Fibroblast of lung (primary cell): ENCODE measurements around the gene MORN1. TPM values are rescaled to one million over a fixed set of nuclear protein-coding genes. Genes with fewer than 3 reads are reported as not detected.

Experiments
- DNase-seq, 2 donors: peaks; one replicate each; pipeline versions ENCODE4 v3.0.0 to v3.0.0-alpha.2; 2010; ENCODE audit warnings: low read depth in 2 of 2
- H2AFZ ChIP-seq: 2 replicates; pipeline ENCODE4 v1.5.1; 2012; ENCODE audit warnings: low read length, control low read depth, inconsistent platforms
- H3K27ac ChIP-seq: 2 replicates; pipeline ENCODE4 v1.5.1; 2011; ENCODE audit warnings: low read length, control low read depth; ENCODE audit not compliant: insufficient read depth
- H3K27me3 ChIP-seq: 2 replicates; pipeline ENCODE4 v1.5.1; 2011; ENCODE audit warnings: mild to moderate bottlenecking, low read length; ENCODE audit not compliant: control insufficient read depth, insufficient read depth
- H3K36me3 ChIP-seq: 2 replicates; pipeline ENCODE4 v1.5.1; 2011; ENCODE audit warnings: low read length; ENCODE audit not compliant: control insufficient read depth, insufficient read depth
- H3K4me1 ChIP-seq: 2 replicates; pipeline ENCODE4 v1.5.1; 2011; ENCODE audit warnings: low read length; ENCODE audit not compliant: control insufficient read depth, insufficient read depth; ENCODE audit errors: extremely low read depth
- H3K4me2 ChIP-seq: 2 replicates; pipeline ENCODE4 v1.5.1; 2011; ENCODE audit warnings: low read length, control low read depth; ENCODE audit not compliant: insufficient read depth; ENCODE audit errors: extremely low read depth
- H3K4me3 ChIP-seq, 4 experiments: fragments of 200-600 bp in 1 of 4; sonication (generic) in 1 of 4; replicated peaks in 1 of 4; 2 replicates each; pipeline ENCODE4 v1.5.1; 2011 to 2016; ENCODE audit warnings: low read length in 4 of 4, low read depth in 3 of 4, mild to moderate bottlenecking in 3 of 4, control low read depth in 2 of 4, inconsistent platforms in 1 of 4, mixed read lengths in 1 of 4; ENCODE audit not compliant: insufficient read depth in 1 of 4; ENCODE audit errors: control extremely low read depth in 1 of 4
- H3K79me2 ChIP-seq: 2 replicates; pipeline ENCODE4 v1.5.1; 2012; ENCODE audit warnings: mild to moderate bottlenecking, low read length, inconsistent platforms; ENCODE audit not compliant: control insufficient read depth, insufficient read depth
- H3K9ac ChIP-seq: 2 replicates; pipeline ENCODE4 v1.5.1; 2011; ENCODE audit warnings: mild to moderate bottlenecking, low read length, control low read depth; ENCODE audit not compliant: insufficient read depth
- H3K9me3 ChIP-seq: 2 replicates; pipeline ENCODE4 v1.5.1; 2012; ENCODE audit warnings: low read depth, low read length; ENCODE audit not compliant: control insufficient read depth, insufficient read depth
- H4K20me1 ChIP-seq: 2 replicates; pipeline ENCODE4 v1.5.1; 2011; ENCODE audit warnings: low read length; ENCODE audit not compliant: control insufficient read depth, insufficient read depth; ENCODE audit errors: extremely low read depth
- EZH2 ChIP-seq: IDR thresholded peaks from 2 replicates; pipeline ENCODE4 v1.5.1; 2012; ENCODE audit warnings: low read length, control low read depth, mild to moderate bottlenecking; ENCODE audit errors: missing control alignments
- polyA plus RNA-seq, 2 donors: library from polyadenylated mRNA; depleted of rRNA in 1 of 2; stranded (reverse) in 1 of 2; unstranded in 1 of 2; fragments of >200 nt; gene quantifications; 2 replicates each; pipeline ENCODE4 v1.2.1, GENCODE V29; 2011 to 2012; ENCODE audit warnings: missing spikeins in 1 of 2
- total RNA-seq: library from RNA; depleted of rRNA; stranded (reverse); fragments of >200 nt; gene quantifications from 2 replicates; pipeline ENCODE4 v1.2.1, GENCODE V29; 2014
- TF ChIP-seq, protein P1 (sequence below), 2 donors: IDR thresholded peaks in 1 of 2; conservative IDR thresholded peaks in 1 of 2; 1 replicate in 1 of 2; 2 replicates in 1 of 2; pipeline ENCODE4 v1.5.1; 2011 to 2012; ENCODE audit warnings: low read length in 2 of 2, control low read depth in 1 of 2, inconsistent platforms in 1 of 2, low read depth in 1 of 2, mild to moderate bottlenecking in 1 of 2

The MORN1 gene
- total and polyA plus RNA-seq, 2 donors (not counting 1 experiment from before 2014, with no cell fraction given): 3.5 to 10.6 TPM

DNA sequence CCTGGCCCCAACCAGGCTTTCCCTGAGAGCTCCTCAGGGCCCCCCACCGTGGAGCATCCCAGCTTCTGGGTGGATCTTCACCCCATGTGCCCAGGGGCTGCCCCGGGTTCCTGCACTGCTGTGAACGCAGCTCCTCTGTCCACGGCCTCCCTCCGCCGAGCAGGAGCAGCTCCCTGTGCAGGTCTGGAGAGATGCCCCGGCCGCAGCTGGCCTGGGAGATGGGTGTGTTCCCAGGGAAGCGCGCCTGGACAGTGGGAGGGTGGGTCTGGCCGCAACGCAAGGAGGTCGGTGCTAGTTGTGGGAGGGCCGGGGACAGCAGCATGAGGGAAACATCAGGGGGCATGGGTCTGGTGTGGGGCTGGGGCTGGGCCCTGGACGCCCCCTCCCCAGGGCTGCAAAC, 71.3 kb downstream of the MORN1 start:
- no peak overlapping the region for H3K27ac ChIP-seq
- TF ChIP-seq, protein P1, sequence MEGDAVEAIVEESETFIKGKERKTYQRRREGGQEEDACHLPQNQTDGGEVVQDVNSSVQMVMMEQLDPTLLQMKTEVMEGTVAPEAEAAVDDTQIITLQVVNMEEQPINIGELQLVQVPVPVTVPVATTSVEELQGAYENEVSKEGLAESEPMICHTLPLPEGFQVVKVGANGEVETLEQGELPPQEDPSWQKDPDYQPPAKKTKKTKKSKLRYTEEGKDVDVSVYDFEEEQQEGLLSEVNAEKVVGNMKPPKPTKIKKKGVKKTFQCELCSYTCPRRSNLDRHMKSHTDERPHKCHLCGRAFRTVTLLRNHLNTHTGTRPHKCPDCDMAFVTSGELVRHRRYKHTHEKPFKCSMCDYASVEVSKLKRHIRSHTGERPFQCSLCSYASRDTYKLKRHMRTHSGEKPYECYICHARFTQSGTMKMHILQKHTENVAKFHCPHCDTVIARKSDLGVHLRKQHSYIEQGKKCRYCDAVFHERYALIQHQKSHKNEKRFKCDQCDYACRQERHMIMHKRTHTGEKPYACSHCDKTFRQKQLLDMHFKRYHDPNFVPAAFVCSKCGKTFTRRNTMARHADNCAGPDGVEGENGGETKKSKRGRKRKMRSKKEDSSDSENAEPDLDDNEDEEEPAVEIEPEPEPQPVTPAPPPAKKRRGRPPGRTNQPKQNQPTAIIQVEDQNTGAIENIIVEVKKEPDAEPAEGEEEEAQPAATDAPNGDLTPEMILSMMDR (conservative IDR thresholded peaks at IDR 0.05 in 1 of 2, IDR thresholded peaks at IDR 0.05 in 1 of 2; ENCODE audit: low read depth in 1 of 2, low read length in 2 of 2): no peak
- no peak for TF ChIP-seq EZH2
- no peak overlapping the region for H3K4me3 ChIP-seq
- no peak overlapping the region for H3K9ac ChIP-seq
- H3K36me3 ChIP-seq: no peaks in the 10 kb centered on the region
- H3K27me3 ChIP-seq: no peaks in the 10 kb centered on the region
- no peak for DNase-seq
- no peak overlapping the region for H2AFZ ChIP-seq
- no peaks in the 10 kb centered on the region for H4K20me1 ChIP-seq
- no peaks in the 10 kb centered on the region for H3K9me3 ChIP-seq
- H3K4me1 ChIP-seq: peaks cover 5% of the 10 kb centered on the region
- H3K4me2 ChIP-seq: no peak overlapping the region
- no peaks in the 10 kb centered on the region for H3K79me2 ChIP-seq

DNA sequence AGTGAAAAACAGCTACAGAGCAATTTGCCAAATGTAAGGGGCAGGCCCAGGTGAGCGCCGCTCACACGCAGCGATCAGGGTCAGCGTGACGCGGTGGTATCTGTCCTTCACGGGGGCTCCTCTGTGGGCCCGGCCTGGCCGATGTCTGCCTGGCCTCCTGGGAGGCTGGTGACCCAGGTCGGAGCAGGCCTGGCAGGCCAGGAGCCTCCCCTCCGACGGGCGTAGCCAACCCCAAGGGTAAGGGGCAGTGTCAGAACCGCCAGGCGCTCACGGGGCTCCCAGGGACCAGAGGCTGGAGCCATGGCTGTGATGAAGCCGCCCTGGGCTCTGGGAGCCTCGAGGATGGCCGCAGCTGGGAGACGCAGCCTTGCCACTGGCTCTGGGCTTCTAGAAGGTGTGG, 72.1 kb downstream of the MORN1 start:
- no peak for TF ChIP-seq EZH2
- TF ChIP-seq, protein P1 (conservative IDR thresholded peaks at IDR 0.05 in 1 of 2, IDR thresholded peaks at IDR 0.05 in 1 of 2; ENCODE audit: low read depth in 1 of 2, low read length in 2 of 2): no peak
- no peak for DNase-seq
- H3K36me3 ChIP-seq: no peaks in the 10 kb centered on the region
- no peaks in the 10 kb centered on the region for H3K9me3 ChIP-seq
- no peaks in the 10 kb centered on the region for H4K20me1 ChIP-seq
- no peak overlapping the region for H3K4me3 ChIP-seq
- H3K27me3 ChIP-seq: no peaks in the 10 kb centered on the region
- no peak overlapping the region for H3K27ac ChIP-seq
- no peaks in the 10 kb centered on the region for H3K79me2 ChIP-seq
- peaks cover 6% of the 10 kb centered on the region for H3K4me1 ChIP-seq
- H3K9ac ChIP-seq: no peak overlapping the region
- H2AFZ ChIP-seq: no peak overlapping the region
- H3K4me2 ChIP-seq: no peak overlapping the region

DNA sequence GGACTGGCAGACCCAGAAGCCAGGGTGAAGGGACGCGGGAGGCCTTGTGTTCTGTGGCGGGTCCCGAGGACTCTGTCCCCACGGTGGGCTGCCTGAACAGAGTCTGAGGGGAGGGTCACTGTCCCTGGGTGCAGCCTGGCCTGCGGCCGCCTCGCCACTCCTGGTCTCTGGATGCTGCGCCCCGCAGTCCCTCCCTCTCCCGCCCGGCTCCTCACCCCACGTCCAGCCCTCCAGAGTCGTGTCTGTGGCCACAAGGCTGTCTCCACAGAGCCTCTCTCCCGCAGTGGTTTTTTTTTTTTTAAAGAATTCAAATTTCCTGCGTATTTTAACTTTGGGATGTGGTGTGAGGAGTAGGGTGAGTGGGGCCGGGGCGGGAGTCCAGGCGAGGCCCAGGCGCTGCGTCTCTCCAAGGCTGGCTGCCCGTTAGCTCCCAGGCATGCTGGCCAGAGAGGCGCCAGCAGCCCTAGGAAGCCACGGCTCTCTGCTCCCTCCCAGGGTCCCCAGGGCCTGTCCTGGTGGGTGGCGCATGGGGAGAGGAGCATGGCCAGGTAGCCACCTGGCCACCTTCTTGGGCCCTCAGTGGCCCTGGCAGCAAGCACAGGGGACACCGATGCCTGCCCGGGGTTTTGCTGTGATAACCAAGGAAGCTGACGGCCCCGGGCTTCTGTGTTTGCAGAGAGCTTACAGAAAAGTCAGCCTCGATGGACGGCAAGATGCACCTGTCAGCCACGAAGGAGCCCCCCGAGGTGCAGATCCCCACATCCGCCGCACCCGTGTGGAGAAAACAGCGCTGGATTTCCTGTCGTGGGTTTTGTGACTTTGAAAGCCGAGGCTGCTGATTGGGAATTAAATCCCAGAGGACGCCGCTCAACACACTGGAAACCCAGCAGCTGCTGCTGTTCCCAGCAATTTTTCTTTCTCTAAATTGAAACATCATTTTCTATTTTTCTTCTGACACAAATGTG, 72.8 kb downstream of the MORN1 start:
- no peak overlapping the region for H2AFZ ChIP-seq
- peaks cover 10% of the 10 kb centered on the region for H3K4me1 ChIP-seq
- no peaks in the 10 kb centered on the region for H4K20me1 ChIP-seq
- no peaks in the 10 kb centered on the region for H3K36me3 ChIP-seq
- no peaks in the 10 kb centered on the region for H3K79me2 ChIP-seq
- H3K4me3 ChIP-seq: no peak overlapping the region
- H3K27me3 ChIP-seq: no peaks in the 10 kb centered on the region
- DNase-seq: no peak
- no peak for TF ChIP-seq EZH2
- TF ChIP-seq, protein P1 (conservative IDR thresholded peaks at IDR 0.05 in 1 of 2, IDR thresholded peaks at IDR 0.05 in 1 of 2; ENCODE audit: low read depth in 1 of 2, low read length in 2 of 2): no peak
- no peaks in the 10 kb centered on the region for H3K9me3 ChIP-seq
- H3K27ac ChIP-seq: no peak overlapping the region
- no peak overlapping the region for H3K9ac ChIP-seq
- no peak overlapping the region for H3K4me2 ChIP-seq
